ENCODE results near the gene NOC4L.

GRCh38 chr12:132154941-132155770 lies 10.9 kb downstream of the NOC4L start:
- no peak for TF ChIP-seq CTCF (IDR thresholded peaks at IDR 0.05)
- TF ChIP-seq POLR2AphosphoS5 (IDR thresholded peaks at IDR 0.05) = no peak
- no peak for TF ChIP-seq POLR2A (IDR thresholded peaks at IDR 0.05)

All from breast epithelium (tissue), 3 donors.